HL-60/S4 treated with phorbol 12-myristate 13-acetate at 8.2 ng/mL for 4 days and 3 days (cell line): ENCODE results near the gene TBC1D14.
"Not testable (repeated sequence)": the region's sequence is repeated elsewhere in the genome, so short reads cannot be mapped to it uniquely, and the experiment has no call there.

Experiments
- in situ Hi-C: fragments of 300-500 bp; cut with MboI; formaldehyde crosslinking; loops from 2 replicates; pipeline ENCODE4 v1.15.0; 2022; ENCODE audit warnings: low sequenced_read_pairs

The TBC1D14 gene

GRCh38 chr4:6908432-6909112, 1.1 kb upstream of the TBC1D14 start:
- in situ Hi-C loops, result no loop called here

- in situ Hi-C loops, result no loop called here
Measured at GRCh38 chr4:6909970-6910339, 329 bp downstream of the TBC1D14 start.

- in situ Hi-C loops, result no loop called here
Measured at GRCh38 chr4:6910340-6910959, 824 bp downstream of the TBC1D14 start.

- in situ Hi-C loops, result no loop called here
Measured at GRCh38 chr4:6910960-6911874, 1.6 kb downstream of the TBC1D14 start.

DNA sequence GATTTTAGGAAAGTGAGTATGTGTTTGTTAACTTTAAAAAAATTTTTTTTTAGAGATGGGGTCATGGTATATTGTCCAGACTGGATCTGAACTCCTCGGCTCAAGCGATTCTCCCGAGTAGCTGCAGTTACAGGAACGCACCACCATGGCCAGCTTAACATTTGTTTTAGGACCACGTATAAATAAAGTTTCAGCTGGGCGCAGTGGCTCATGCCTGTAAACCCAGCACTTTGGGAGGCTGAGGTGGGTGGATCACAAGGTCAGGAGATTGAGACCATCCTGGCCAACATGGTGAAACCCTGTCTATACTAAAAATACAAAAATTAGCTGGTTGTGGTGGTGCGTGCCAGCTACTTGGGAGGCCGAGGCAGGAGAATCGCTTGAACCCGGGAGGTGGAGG, 2.3 kb downstream of the TBC1D14 start:
- in situ Hi-C loops, result not testable (repeated sequence)

DNA sequence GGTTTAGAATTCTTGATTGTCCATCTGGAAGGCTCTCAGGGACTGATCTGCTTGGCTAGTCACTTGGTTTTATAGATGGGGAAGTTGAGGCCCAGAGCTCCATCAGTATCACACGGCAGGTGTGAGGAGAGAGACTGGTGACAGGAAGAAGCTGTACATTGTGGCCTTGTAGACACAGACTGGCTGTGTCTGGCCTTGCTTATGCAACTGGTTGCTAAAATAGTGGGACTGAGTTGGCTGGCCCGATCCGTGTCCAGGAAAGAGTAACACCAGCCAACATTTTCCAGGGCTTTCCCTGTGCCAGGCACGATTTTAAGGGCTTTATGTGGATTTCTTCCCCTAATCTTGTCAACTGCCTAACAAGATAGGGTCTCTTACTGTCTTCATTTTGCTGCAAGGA, 2.8 kb downstream of the TBC1D14 start:
- in situ Hi-C loops, result no loop called here

DNA sequence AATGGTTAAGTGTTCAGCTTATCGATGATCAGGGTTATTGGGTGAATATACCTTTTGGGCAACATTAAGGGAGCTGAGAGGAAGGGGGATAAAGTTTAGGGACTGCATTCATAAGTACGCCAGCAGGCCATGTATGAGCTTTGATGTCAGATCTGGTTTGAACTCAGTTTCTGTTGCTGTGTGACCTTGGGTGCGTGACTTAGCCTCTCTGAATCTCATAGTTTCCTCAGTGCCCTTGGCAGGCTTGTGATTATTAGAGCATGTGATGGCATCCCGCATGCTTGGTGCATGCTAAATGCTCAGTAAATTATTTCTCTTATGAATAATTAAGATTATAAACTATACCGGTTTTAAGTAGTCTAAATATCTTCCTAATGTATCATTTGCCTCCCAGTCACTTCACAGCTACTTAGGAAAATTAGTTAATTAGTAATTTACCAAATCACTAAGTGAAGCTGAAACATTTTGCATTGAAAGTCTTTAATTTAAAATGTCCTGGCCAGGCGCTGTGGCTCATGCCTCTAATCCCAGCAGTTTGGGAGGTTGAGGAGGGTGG, 3.8 kb downstream of the TBC1D14 start:
- in situ Hi-C loops, result no loop called here

- in situ Hi-C loops, result no loop called here
Measured at GRCh38 chr4:6914448-6914847, 4.8 kb downstream of the TBC1D14 start.

- in situ Hi-C loops, result no loop called here
Measured at GRCh38 chr4:6915041-6916005, 5.7 kb downstream of the TBC1D14 start.

DNA sequence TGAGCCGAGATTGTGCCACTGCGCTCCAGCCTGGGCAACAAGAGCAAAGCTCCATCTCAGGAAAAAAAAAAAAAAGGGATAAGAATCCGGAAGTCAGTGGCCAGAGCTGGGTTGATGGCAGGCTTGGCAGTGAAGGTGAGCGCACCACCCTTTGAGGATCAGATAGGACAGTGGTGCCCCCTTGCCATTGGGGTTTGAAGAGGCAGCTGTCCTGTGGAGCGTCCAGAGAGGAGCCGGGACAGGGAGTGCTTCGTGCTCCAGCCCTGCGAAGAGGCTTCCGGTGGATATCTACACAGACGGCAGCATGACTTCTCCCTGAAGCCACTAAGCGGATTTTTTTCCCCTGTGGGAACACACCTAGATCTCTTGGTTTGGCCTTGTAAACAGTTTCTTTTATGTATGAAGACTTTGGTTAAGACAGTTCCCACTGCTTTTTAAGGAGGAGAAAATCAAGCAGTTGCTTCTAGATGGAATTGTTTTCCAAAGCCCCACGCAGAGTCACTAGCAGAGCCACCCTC, 6.5 kb downstream of the TBC1D14 start:
- in situ Hi-C loops, result no loop called here

DNA sequence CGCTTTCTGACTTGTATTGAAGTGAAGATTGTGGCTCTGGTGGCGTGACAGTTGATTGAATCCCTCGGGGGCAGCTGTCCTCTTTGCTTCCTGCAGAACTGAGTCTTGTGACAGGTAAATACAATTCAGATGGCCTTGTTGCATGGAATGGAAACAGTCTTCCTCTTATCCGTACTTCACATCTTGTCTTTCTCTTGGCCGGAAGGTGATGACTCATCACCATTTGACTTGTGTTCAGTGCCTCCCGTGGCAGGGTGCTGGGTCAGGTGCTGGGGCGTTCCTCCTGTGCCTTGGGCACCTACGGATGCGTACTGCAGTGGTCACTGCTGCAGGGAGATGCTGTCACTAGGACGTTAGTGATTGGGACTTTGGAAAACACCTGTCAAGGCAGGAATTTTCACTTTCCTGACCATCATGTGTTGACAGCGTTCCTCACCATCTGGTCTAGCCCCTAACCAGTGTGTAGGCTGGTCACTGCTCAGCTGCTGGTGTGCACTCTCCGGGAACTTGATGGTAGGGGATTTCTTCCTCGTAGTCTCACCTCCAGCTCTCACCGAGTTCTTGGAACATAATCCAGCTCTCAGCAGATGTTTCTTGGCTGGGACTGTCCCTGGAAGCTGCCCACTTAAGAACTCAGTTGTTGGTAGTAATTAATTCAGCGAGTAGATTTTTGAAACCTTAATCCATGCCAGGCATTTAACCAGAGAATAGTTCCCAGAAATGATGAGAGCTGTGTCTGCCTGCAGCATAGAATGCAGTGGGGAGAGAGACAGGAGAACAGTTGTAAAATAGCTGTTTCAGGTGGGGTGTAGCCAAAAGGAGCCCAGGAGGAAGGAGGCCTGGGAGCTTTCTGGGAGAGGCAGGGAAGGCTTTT, 7.2 kb downstream of the TBC1D14 start:
- in situ Hi-C loops, result no loop called here

GRCh38 chr4:6917461-6918271, 8.0 kb downstream of the TBC1D14 start:
- in situ Hi-C loops, result no loop called here

DNA sequence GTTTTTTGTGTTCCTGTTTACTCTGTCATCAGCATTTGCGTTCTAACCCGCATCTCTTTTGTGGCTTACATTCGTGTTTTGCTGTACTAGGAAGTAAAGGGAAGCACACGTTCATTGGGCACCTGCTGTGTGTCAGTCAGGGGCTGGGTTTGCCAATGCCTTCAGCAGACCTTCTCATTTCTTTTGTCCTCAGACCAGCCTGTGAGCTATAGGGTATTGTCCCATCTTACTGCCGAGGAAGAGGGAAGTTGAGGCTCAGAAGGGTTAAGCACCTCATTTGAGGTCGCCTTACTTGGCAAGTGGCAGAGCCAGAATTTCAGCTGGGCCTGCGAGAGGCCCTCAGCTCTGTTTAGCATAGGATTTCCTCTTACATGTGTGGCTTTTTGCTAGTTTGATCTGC, 8.7 kb downstream of the TBC1D14 start:
- in situ Hi-C loops, result no loop called here

DNA sequence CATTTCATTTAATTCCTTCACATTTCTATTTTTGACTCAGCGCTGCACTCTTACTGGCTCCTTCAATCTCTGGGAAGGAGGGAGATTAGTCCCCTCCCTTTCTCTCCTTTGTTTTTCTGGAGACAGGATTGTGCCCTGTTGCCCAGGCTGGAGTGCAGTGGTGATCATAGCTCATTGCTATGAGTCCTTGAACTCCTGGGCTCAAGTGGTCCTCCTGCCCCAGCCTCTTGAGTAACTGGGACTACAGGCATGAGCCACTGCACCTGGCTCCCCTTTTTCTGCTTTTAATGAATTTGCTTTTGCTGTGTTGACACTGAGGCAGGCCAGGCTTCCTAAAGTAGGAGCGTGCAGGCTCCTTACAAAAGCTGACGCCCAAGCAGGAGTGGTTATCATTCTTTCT, 10.5 kb downstream of the TBC1D14 start:
- in situ Hi-C loops, result no loop called here

DNA sequence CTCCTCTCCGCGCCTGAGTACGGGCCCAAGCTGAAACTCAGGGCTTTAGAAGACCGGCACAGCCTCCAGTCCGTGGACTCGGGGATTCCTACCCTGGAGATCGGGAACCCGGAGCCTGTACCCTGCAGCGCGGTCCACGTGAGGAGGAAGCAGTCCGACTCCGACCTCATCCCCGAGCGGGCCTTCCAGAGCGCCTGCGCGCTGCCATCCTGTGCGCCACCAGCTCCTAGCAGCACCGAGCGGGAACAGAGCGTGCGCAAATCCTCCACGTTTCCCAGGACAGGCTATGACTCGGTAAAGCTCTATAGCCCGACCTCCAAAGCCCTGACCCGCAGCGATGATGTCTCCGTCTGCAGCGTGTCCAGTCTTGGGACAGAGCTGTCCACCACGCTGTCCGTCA, 13.9 kb downstream of the TBC1D14 start:
- in situ Hi-C loops, result no loop called here

DNA sequence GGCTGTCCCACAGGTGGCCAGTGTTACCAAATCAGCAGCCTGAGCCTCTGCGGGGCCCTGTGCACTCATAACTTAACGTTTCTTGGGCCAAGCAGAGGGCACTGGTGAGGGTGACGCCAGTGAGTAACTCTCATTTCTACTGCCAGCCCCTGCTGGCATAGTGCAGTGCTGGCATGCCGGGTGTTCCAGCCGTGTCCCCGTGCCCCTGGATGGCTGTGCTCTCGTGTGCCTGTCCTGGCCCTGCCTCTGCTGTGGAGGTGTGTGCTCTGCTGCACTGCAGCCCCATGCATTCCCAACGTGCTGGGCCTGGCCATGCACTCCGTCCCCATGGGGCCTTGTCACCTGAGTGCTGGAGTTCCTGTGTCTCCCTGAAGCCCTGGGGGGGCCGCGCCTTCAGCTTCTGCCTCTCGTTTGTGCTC, 14.7 kb downstream of the TBC1D14 start:
- in situ Hi-C loops, result no loop called here

GRCh38 chr4:6925357-6925836, 15.8 kb downstream of the TBC1D14 start:
- in situ Hi-C loops, result no loop called here

- in situ Hi-C loops, result no loop called here
Measured at GRCh38 chr4:6926081-6926480, 16.5 kb downstream of the TBC1D14 start.
